ENCODE data around the gene MACC1. TPM values are rescaled to one million over a fixed set of nuclear protein-coding genes. Genes with fewer than 3 reads are reported as not detected.

MACC1 gene
- total RNA-seq, 1 donor, result 6.7 TPM

GRCh38 chr7:20095862-20096261 is 121.3 kb downstream of the MACC1 start:
- no peak for DNase-seq (ENCODE audit: low read depth in 2 of 3, low spot score in 2 of 3)

- DNase-seq (ENCODE audit: low read depth in 2 of 3, low spot score in 2 of 3), result no peak
Measured at GRCh38 chr7:20095436-20095835, 121.7 kb downstream of the MACC1 start.

DNA sequence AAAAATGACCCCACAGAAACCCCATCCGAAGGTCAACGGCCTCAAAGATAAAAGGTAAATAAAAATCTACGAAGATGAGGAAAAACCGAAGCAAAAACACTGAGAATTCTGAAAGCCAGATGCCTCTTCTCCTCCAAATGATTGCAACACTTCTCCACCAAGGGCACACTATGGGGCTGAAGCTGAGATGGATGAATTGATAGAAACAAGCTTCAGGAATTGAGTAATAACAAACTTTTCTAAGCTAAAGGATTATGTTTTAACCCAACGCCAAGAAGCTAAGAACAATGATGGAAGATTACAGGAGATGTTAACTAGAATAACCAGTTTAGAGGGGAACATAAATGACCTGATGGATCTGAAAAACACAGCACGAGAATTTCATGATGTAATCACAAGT is 127.8 kb downstream of the MACC1 start:
- no peak for DNase-seq (ENCODE audit: low read depth in 2 of 3, low spot score in 2 of 3)

GRCh38 chr7:20085086-20085485 is 132.1 kb downstream of the MACC1 start:
- no peak for DNase-seq (ENCODE audit: low read depth in 2 of 3, low spot score in 2 of 3)

Other genes with a start within 250 kb of the MACC1 start
- gene ITGB8, start 113.5 kb upstream of the MACC1 start, total RNA-seq, result 4.6 TPM

All from hematopoietic multipotent progenitor cell (in vitro differentiated cells).